Body of pancreas (tissue), 4 donors: ENCODE measurements around the gene BRME1. TPM values are rescaled to one million over a fixed set of nuclear protein-coding genes. Genes with fewer than 3 reads are reported as not detected.

ENCODE experiments used
- ATAC-seq: fragments of 150-250 bp; one replicate; pipeline ENCODE4 v1.9.1; 2016
- DNase-seq, 4 donors: peaks; one replicate each; pipeline ENCODE4 v3.0.0-alpha.2; 2019
- H3K27ac ChIP-seq, 4 donors: fragments of 200-600 bp; sonication (generic); 1 replicate in 3 of 4; 2 replicates in 1 of 4; pipeline versions ENCODE4 v1.5.1 to v1.6.1; 2016 to 2019; ENCODE audit warnings: mild to moderate bottlenecking in 1 of 4, mixed read lengths in 1 of 4, moderate library complexity in 1 of 4
- H3K27me3 ChIP-seq, 2 donors: fragments of 200-600 bp; sonication (generic); one replicate each; pipeline ENCODE4 v1.6.0; 2016; ENCODE audit warnings: mild to moderate bottlenecking in 1 of 2
- H3K36me3 ChIP-seq, 2 donors: fragments of 200-600 bp; sonication (generic); replicated peaks in 1 of 2; 2 replicates each; pipeline ENCODE4 v1.5.1; 2016; ENCODE audit warnings: low read depth in 2 of 2; ENCODE audit not compliant: insufficient read depth in 1 of 2
- H3K4me1 ChIP-seq: fragments of 200-600 bp; sonication (generic); one replicate; pipeline ENCODE4 v1.6.0; 2016
- H3K4me3 ChIP-seq, 2 donors: fragments of 200-600 bp; sonication (generic); 1 replicate in 1 of 2; 2 replicates in 1 of 2; pipeline ENCODE4 v1.5.1; 2016 to 2019
- H3K9me3 ChIP-seq, 3 donors: fragments of 200-600 bp; sonication (generic); 1 replicate in 2 of 3; 2 replicates in 1 of 3; pipeline ENCODE4 v1.5.1; 2016
- POLR2A ChIP-seq, 3 donors: fragments of 450-650 bp; IDR thresholded peaks; one replicate each; pipeline ENCODE4 v1.6.1; 2016; ENCODE audit warnings: antibody characterized with exemption in 3 of 3, mild to moderate bottlenecking in 2 of 3
- WGBS, 2 donors: methylation state at CpG; one replicate each; pipeline ENCODE4 v1.1.5; 2017; 5-methylcytosine and 5-hydroxymethylcytosine counted together
- intact Hi-C: fragments of 100-400 bp; cut with DNase I; formaldehyde crosslinking; loops from one replicate; pipeline ENCODE4 v1.15.1; 2023
- total RNA-seq, 2 donors: library from RNA; depleted of rRNA; stranded (reverse); fragments of >200 nt; gene quantifications; one replicate each; pipeline ENCODE4 v1.1.0, GENCODE V29; 2016
- TF ChIP-seq, protein P1 (sequence below), 7 experiments: fragments of 450-650 bp in 4 of 7; fragments of 200-600 bp in 3 of 7; sonication (generic) in 3 of 7; IDR thresholded peaks; one replicate each; pipeline ENCODE4 v1.5.1; 2016 to 2019; ENCODE audit warnings: antibody characterized with exemption in 7 of 7

The BRME1 gene
- total RNA-seq, 2 donors from 2014 or later = 3.0 to 4.9 TPM

DNA sequence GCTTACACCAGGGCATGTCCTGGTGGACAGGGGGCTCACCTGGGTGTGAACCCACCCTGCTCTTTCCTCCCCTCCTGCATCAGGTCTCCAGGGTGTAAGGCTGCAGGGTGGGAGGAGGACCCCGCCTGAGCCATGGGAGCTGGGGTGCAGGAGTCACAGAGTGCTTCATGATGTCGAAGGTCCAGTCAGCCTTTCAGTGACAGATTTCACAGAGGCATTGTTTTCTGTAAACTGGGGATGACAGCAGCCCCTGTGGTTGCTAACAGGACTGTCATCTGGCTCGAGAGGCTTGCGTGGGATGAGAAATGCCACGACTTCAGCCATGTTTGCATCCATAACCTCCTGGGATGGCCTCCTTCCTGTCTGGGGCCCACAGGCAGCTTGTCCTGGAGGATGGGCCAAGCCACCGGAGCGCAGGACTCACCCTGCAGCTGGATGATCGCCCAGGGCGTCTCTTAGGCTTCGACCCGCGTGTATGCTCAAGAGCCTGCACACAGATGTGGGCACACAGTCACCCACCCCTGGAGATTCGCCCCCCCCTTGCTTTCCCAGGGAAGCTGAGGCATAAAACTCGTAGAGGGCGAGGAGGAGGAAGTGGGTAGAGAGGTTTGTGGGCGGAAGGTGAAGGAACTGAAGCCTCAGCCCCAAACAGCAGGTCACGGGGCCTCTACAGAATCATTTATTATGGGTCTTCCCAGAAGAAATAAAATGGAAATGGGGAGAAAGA is 24.1 kb downstream of the BRME1 start:
- Histone ChIP-seq H3K27ac (peak overlapping the region in 3 of 4 donors; percentile 14 to 90 (median 89)), H3K4me1 (peaks cover 62% of the 10 kb centered on the region), H3K4me3 (no peak overlapping the region), H3K27me3 (no peaks in the 10 kb centered on the region), H3K36me3 (no peaks in the 10 kb centered on the region), H3K9me3 (no peaks in the 10 kb centered on the region)
- DNase-seq = peak in 2 of 4 donors; percentile 40 to 50
- 53 to 76% methylated on average over 8 to 16 of the region's 17 CpGs for WGBS, 2 donors
- no peak for TF ChIP-seq POLR2A (IDR thresholded peaks at IDR 0.05)
- ATAC-seq = no peak
- intact Hi-C loops = loop anchor here (5.0 kb wide), 1 partner anchor 190 kb away; the partner anchor contains the start of gene MISP3

DNA sequence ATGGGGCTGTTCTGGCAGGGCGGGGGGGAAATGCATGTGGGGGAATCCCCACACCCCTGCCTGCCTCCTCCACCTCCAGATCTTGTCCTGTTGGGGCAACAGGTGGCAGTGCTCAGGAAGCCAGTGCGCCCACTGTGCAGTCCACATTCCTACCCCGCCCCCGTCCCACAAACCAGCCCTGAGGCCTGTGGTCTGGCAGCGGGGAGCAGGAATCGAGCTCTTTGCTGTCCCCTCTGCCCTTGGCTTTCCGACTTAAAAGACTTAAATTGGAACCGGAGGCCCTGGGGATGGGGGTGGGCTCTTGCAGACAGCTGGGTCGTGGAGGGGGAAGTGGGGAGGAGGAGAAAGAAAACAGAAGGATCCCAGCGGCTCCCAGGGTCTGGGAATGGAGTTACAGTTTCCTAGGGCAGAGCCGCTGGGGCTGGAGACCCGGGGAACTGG is 24.6 kb downstream of the BRME1 start:
- no peaks in the 10 kb centered on the region for H3K36me3 ChIP-seq
- TF ChIP-seq POLR2A (IDR thresholded peaks at IDR 0.05) = no peak
- TF ChIP-seq, protein P1, sequence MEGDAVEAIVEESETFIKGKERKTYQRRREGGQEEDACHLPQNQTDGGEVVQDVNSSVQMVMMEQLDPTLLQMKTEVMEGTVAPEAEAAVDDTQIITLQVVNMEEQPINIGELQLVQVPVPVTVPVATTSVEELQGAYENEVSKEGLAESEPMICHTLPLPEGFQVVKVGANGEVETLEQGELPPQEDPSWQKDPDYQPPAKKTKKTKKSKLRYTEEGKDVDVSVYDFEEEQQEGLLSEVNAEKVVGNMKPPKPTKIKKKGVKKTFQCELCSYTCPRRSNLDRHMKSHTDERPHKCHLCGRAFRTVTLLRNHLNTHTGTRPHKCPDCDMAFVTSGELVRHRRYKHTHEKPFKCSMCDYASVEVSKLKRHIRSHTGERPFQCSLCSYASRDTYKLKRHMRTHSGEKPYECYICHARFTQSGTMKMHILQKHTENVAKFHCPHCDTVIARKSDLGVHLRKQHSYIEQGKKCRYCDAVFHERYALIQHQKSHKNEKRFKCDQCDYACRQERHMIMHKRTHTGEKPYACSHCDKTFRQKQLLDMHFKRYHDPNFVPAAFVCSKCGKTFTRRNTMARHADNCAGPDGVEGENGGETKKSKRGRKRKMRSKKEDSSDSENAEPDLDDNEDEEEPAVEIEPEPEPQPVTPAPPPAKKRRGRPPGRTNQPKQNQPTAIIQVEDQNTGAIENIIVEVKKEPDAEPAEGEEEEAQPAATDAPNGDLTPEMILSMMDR (IDR thresholded peaks at IDR 0.05) = no peak
- H3K27ac ChIP-seq = peak overlapping the region in 3 of 4 donors; percentile 14 to 90 (median 89)
- intact Hi-C loops = loop anchor here (5.0 kb wide), 1 partner anchor 191 kb away; the partner anchor contains the start of gene MISP3
- no peak overlapping the region for H3K4me3 ChIP-seq
- ATAC-seq (no peak), DNase-seq (peak in 1 of 4 donors; percentile 19)
- WGBS, 2 donors = 69% methylated on average over 4 to 10 of the region's 12 CpGs
- peaks cover 61% of the 10 kb centered on the region for H3K4me1 ChIP-seq
- H3K27me3 ChIP-seq = no peaks in the 10 kb centered on the region
- H3K9me3 ChIP-seq = no peaks in the 10 kb centered on the region

DNA sequence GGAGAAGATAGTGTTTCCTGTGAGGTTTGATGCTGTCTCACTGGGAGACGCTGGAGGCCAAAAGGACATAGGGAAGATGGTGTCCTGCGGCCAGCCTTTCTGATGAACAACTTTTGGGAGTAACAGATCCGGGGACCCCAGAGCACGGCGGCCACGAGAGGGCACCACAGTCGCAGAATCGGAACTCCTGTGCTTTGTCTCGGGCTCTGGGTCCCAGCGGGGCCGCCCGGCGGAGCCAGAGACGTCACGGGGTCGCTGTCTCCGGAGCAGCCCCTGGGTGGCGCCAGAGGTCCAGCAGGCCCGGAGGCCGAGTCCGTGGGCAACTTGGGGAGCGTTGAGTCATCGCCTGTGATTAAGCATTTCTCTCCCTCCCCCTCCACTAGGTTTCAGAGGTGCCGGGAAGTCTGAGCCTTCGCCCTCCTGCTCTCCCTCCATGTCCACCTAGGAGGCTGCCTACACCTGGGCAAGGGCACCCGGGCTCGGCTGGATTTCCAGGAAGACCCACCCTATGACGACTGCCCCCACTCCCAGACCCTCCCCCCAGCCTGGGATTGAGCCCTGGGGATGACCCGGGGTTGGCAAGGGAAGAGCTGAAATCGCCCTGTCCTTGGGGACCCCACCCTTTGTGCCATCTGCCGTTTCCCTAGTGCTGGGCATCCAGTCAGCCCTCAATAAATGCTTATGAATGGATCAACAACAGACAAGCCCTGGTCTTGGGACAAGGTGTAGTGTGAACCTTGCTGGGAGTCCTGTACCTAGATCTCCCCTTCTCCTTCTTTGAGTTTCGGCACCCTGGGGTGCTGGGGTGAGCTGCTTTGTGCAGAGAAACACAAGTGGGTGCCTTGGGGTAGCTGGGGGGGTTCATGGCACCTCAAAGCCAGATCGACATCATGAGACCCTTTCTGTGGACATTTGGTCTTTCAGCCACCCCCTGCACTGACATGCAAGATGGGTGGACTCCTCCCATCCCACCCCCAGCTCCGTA is 25.6 kb downstream of the BRME1 start:
- intact Hi-C loops = loop anchor here (5.0 kb wide), 1 partner anchor 192 kb away; the partner anchor contains the start of gene MISP3
- TF ChIP-seq, protein P1 (IDR thresholded peaks at IDR 0.05) = peak; percentile 98 to 100 (median 100)
- peak in 2 of 3 donors; percentile 60 to 75 for TF ChIP-seq POLR2A (IDR thresholded peaks at IDR 0.05)
- H3K27me3 ChIP-seq = no peaks in the 10 kb centered on the region

DNA sequence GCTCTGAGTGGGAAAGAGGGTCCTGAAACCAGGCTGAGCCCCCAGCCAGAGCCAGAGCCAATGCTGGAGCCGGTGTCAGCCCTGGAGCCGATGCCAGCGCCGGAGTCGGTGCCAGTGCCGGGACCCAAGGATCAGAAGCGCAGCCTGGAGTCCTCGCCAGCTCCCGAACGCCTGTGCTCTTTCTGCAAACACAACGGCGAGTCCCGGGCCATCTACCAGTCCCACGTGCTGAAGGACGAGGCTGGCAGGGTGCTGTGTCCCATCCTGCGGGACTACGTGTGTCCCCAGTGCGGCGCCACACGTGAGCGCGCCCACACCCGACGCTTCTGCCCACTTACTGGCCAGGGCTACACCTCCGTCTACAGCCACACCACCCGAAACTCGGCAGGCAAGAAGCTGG is 28.6 kb downstream of the BRME1 start:
- TF ChIP-seq, protein P1 (IDR thresholded peaks at IDR 0.05) = no peak
- no peak for TF ChIP-seq POLR2A (IDR thresholded peaks at IDR 0.05)
- H3K27me3 ChIP-seq = no peaks in the 10 kb centered on the region
- no peak for ATAC-seq
- 86 to 91% methylated on average over 12 to 25 of the region's 27 CpGs for WGBS, 2 donors
- H3K4me3 ChIP-seq = no peak overlapping the region
- no peak for DNase-seq
- peaks cover 37% of the 10 kb centered on the region for H3K4me1 ChIP-seq
- H3K36me3 ChIP-seq = no peaks in the 10 kb centered on the region
- H3K9me3 ChIP-seq = no peaks in the 10 kb centered on the region
- intact Hi-C loops = loop anchor here (10.0 kb wide), 1 partner anchor 177 kb away; no protein-coding TSS in a partner anchor
- no peak overlapping the region for H3K27ac ChIP-seq

More for the DNA sequence above, 25.6 kb downstream of the BRME1 start:
- peak; percentile 87 for ATAC-seq
- no peaks in the 10 kb centered on the region for H3K9me3 ChIP-seq
- peak; percentile 98 to 99 (median 99) for DNase-seq
- peaks cover 52% of the 10 kb centered on the region for H3K4me1 ChIP-seq
- peak overlapping the region; percentile 79 to 90 (median 88) for H3K27ac ChIP-seq
- 6 to 14% methylated on average over 12 to 34 of the region's 34 CpGs for WGBS, 2 donors
- no peaks in the 10 kb centered on the region for H3K36me3 ChIP-seq
- no peak overlapping the region for H3K4me3 ChIP-seq
